ENCODE measurements around the gene EFNA2.

EFNA2 gene

GRCh38 chr19:1271528-1272422 lies 13.9 kb upstream of the EFNA2 start:
- no peak for DNase-seq (ENCODE audit: extremely low spot score)
- TF ChIP-seq CTCF (IDR thresholded peaks at IDR 0.05; ENCODE audit: control extremely low read depth, extremely low read depth, low read depth, missing control alignments): no peak
- ChIA-PET CTCF (interaction anchor here (1.8 to 3.6 kb wide), 2 partner anchors 9 to 27 kb away, joined by 4 to 48 read pairs; no protein-coding TSS in a partner anchor), POLR2A (interaction anchor here (1.4 to 1.8 kb wide), 2 partner anchors 9 to 27 kb away, joined by 5 to 6 read pairs; no protein-coding TSS in a partner anchor)

GRCh38 chr19:1272423-1273262 lies 13.0 kb upstream of the EFNA2 start:
- CTCF ChIA-PET: interaction anchor here (0.9 to 3.6 kb wide), 5 partner anchors 10 to 173 kb away, joined by 3 to 48 read pairs (median 4); no protein-coding TSS in a partner anchor
- TF ChIP-seq CTCF (IDR thresholded peaks at IDR 0.05; ENCODE audit: control extremely low read depth, extremely low read depth, low read depth, missing control alignments): no peak

GRCh38 chr19:1273263-1274041 lies 12.2 kb upstream of the EFNA2 start:
- ChIA-PET CTCF (interaction anchor here (0.9 to 3.6 kb wide), 4 partner anchors 29 to 172 kb away, joined by 3 to 48 read pairs (median 4); no protein-coding TSS in a partner anchor), POLR2A (interaction anchor here (0.6 to 1.8 kb wide), 5 partner anchors 11 to 340 kb away, joined by 3 to 5 read pairs (median 5); a partner anchor contains a TSS)
- no peak for DNase-seq (ENCODE audit: extremely low spot score)
- no peak for TF ChIP-seq CTCF (IDR thresholded peaks at IDR 0.05; ENCODE audit: control extremely low read depth, extremely low read depth, low read depth, missing control alignments)

More at GRCh38 chr19:1272423-1273262, 13.0 kb upstream of the EFNA2 start:
- no peak for DNase-seq (ENCODE audit: extremely low spot score)
- POLR2A ChIA-PET: interaction anchor here (1.1 to 1.8 kb wide), 5 partner anchors 10 to 339 kb away, joined by 3 to 6 read pairs (median 5); a partner anchor contains a TSS

GRCh38 chr19:1274081-1274851 lies 11.4 kb upstream of the EFNA2 start:
- ChIA-PET POLR2A (interaction anchor here (0.6 to 1.7 kb wide), 4 partner anchors 30 to 341 kb away, joined by 3 to 5 read pairs (median 4); a partner anchor contains a TSS), CTCF (interaction anchor here (0.9 to 3.6 kb wide), 3 partner anchors 30 to 171 kb away, joined by 3 to 48 read pairs (median 4); no protein-coding TSS in a partner anchor)
- TF ChIP-seq CTCF (IDR thresholded peaks at IDR 0.05; ENCODE audit: control extremely low read depth, extremely low read depth, low read depth, missing control alignments): no peak
- DNase-seq (ENCODE audit: extremely low spot score): no peak

- no peak for DNase-seq (ENCODE audit: extremely low spot score)
- ChIA-PET POLR2A (interaction anchor here (1.0 kb wide), 2 partner anchors 9 to 22 kb away, joined by 4 read pairs; no protein-coding TSS in a partner anchor), CTCF (interaction anchor here (1.0 to 1.9 kb wide), 3 partner anchors 8 to 170 kb away, joined by 4 to 14 read pairs (median 8); no protein-coding TSS in a partner anchor)
- no peak for TF ChIP-seq CTCF (IDR thresholded peaks at IDR 0.05; ENCODE audit: control extremely low read depth, extremely low read depth, low read depth, missing control alignments)
These were observed 10.8 kb upstream of the EFNA2 start for GRCh38 chr19:1274852-1275259.

Data from GM10248 (cell line).